NCI-H146 (cell line): Measurements from ENCODE around the gene SCN8A.

Experiments used
- DNase-seq: peaks from one replicate; lab custom pipeline; 2025; lab: John Stamatoyannopoulos, UW

Gene SCN8A

DNA sequence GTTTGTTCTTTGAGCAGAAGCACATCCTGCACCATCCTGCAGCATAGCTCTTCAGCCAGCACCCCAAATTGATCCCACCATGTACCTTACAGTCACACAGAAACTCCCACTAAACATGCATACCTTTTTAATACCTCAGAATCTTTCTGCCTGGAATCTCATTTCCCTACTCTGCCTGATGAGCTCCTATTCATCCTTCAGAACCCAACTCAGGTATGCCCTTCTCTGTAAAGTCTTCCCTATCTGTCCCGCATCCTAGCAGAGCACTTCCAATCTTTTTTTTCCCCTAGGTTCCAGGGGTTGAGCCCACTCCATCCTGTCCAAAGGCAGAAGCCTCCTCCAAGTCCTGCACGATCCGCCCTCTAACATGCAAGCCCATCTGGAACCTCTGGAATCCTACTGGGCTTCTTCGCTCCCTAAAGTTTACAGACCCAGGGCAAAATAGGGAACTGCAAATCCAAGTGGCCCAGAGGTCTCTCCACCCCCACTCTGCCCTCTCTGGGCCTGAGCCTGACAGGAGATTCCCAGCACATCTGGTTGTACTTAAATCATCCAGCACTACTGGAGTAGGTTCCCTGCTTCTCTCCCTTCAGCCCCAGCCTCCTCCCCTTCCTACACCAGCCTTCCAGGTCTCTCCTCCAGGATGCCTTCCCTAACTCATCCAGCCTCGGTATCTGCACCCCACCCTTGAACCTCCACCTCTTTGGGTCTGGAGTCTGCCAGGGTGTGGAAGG, 261.5 kb downstream of the SCN8A start:
- no peak for DNase-seq

GRCh38 chr12:51855586-51856428, 264.8 kb downstream of the SCN8A start:
- DNase-seq = peak; percentile 58

DNA sequence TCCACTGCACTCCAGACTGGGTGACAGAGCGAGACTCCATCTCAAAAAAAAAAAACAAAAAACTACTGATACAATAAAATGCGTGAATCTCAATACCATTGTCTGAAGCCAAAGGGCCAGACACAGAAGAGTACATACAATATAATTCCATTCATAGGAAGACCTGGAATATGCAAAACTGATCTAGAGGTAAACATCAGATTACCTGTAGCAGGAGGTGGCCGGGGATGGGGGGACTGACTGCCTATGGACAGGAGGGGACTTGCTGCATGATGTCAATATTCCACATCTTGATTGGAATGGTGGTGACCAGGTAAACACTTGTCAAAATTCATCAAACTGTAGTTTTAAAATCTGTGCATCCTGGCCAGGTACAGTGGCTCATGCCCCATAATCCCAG, 270.0 kb downstream of the SCN8A start:
- DNase-seq = no peak
